ENCODE results near the gene SLC25A24. TPM values are rescaled to one million over a fixed set of nuclear protein-coding genes. Genes with fewer than 3 reads are reported as not detected.

The SLC25A24 gene
- total RNA-seq, 1 experiment from 2014 or later = 23.6 TPM

DNA sequence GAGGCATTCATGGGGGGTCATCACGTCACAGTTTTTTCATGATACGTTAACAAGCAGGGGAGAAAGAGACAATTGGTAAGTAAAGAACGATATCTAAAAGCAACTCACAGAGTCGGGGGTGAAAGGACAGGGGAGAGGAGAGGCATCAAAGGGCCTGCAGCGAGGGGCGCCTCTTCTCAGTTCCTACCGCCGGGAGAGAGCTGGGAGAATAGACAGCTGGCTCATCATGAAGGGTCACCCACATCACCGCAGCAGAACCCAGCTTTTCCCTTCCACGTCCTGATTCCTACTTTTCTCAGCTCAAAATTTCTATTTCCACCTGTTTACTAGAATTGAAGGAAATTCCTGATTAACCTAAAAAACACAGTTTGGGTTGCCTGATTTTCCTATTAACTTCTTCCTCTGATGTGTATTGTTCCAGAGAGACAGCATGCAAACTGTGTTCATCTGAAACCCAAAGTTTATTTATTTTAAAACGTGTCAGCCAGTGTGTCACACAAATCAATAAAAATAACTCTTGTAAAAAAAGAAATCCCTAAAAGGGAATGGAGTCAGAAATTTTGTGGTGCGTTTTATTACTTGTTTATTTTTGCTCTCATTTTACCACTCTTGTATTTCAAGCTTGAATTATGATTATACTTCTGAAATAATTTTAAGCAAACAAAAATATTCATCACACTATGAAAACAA is 75.4 kb downstream of the SLC25A24 start:
- H3K4me3 ChIP-seq (replicated peaks in 1 of 2; ENCODE audit: low read depth in 1 of 2, low read length in 2 of 2) = no peak overlapping the region
- ChIA-PET POLR2A (no interaction called here), CTCF (interaction anchor here (1.0 to 7.1 kb wide), 5 partner anchors 10 to 342 kb away, joined by 3 to 183 read pairs (median 4); no protein-coding TSS in a partner anchor), RAD21 (ENCODE audit: low non-redundant PET in 1 of 2, low total read pairs in 2 of 2, uncharacterized antibody in 2 of 2, unreplicated experiment in 2 of 2) (interaction anchor here (1.0 to 1.5 kb wide), 3 partner anchors 227 to 343 kb away, joined by 3 to 14 read pairs (median 13); no protein-coding TSS in a partner anchor)
- peaks cover 11% of the 10 kb centered on the region for H3K27me3 ChIP-seq (ENCODE audit: insufficient read depth, low read length)
- no peaks in the 10 kb centered on the region for H4K20me1 ChIP-seq (ENCODE audit: insufficient read depth)
- H2AFZ ChIP-seq (ENCODE audit: low read depth, low read length, poor library complexity, severe bottlenecking) = no peak overlapping the region
- ATAC-seq (no peak), DNase-seq (ENCODE audit: low read depth, low spot score) (no peak)
- TF ChIP-seq, protein P1, sequence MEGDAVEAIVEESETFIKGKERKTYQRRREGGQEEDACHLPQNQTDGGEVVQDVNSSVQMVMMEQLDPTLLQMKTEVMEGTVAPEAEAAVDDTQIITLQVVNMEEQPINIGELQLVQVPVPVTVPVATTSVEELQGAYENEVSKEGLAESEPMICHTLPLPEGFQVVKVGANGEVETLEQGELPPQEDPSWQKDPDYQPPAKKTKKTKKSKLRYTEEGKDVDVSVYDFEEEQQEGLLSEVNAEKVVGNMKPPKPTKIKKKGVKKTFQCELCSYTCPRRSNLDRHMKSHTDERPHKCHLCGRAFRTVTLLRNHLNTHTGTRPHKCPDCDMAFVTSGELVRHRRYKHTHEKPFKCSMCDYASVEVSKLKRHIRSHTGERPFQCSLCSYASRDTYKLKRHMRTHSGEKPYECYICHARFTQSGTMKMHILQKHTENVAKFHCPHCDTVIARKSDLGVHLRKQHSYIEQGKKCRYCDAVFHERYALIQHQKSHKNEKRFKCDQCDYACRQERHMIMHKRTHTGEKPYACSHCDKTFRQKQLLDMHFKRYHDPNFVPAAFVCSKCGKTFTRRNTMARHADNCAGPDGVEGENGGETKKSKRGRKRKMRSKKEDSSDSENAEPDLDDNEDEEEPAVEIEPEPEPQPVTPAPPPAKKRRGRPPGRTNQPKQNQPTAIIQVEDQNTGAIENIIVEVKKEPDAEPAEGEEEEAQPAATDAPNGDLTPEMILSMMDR (IDR thresholded peaks at IDR 0.05 in 2 of 3, conservative IDR thresholded peaks at IDR 0.05 in 1 of 3; ENCODE audit: borderline replicate concordance in 1 of 3, insufficient read depth in 1 of 3, low read depth in 2 of 3, low read length in 2 of 3) = no peak
- TF ChIP-seq, protein P2, sequence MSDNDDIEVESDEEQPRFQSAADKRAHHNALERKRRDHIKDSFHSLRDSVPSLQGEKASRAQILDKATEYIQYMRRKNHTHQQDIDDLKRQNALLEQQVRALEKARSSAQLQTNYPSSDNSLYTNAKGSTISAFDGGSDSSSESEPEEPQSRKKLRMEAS (IDR thresholded peaks at IDR 0.05) = no peak
- no peak for TF ChIP-seq CBX3 (IDR thresholded peaks at IDR 0.05; ENCODE audit: low read depth)
- TF ChIP-seq, protein P3, sequence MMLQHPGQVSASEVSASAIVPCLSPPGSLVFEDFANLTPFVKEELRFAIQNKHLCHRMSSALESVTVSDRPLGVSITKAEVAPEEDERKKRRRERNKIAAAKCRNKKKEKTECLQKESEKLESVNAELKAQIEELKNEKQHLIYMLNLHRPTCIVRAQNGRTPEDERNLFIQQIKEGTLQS (IDR thresholded peaks at IDR 0.05) = no peak
- TF ChIP-seq, protein P4, sequence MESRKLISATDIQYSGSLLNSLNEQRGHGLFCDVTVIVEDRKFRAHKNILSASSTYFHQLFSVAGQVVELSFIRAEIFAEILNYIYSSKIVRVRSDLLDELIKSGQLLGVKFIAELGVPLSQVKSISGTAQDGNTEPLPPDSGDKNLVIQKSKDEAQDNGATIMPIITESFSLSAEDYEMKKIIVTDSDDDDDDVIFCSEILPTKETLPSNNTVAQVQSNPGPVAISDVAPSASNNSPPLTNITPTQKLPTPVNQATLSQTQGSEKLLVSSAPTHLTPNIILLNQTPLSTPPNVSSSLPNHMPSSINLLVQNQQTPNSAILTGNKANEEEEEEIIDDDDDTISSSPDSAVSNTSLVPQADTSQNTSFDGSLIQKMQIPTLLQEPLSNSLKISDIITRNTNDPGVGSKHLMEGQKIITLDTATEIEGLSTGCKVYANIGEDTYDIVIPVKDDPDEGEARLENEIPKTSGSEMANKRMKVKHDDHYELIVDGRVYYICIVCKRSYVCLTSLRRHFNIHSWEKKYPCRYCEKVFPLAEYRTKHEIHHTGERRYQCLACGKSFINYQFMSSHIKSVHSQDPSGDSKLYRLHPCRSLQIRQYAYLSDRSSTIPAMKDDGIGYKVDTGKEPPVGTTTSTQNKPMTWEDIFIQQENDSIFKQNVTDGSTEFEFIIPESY (IDR thresholded peaks at IDR 0.05; ENCODE audit: extremely low read depth, insufficient replicate concordance, low read length) = no peak
- TF ChIP-seq SIN3A (IDR thresholded peaks at IDR 0.05; ENCODE audit: low read depth) = no peak
- TF ChIP-seq EZH2 (IDR thresholded peaks at IDR 0.05) = no peak
- TF ChIP-seq POLR2A (IDR thresholded peaks at IDR 0.05; ENCODE audit: borderline replicate concordance, extremely low read depth, insufficient read depth, insufficient read length) = no peak
- no peak for TF ChIP-seq ZFX (IDR thresholded peaks at IDR 0.05)
- H3K9me2 ChIP-seq (ENCODE audit: insufficient read depth) = no peaks in the 10 kb centered on the region
- intact Hi-C loops (cut with micrococcal nuclease) = loop anchor here (1.0 kb wide), 2 partner anchors 337 to 342 kb away; no protein-coding TSS in a partner anchor
- H3K4me1 ChIP-seq (ENCODE audit: control insufficient read depth in 1 of 2, insufficient read depth in 2 of 2, low read length in 2 of 2) = no peaks in the 10 kb centered on the region
- H3K36me3 ChIP-seq (ENCODE audit: control insufficient read depth in 1 of 2, insufficient read depth in 2 of 2, low read length in 2 of 2) = no peaks in the 10 kb centered on the region
- no peak overlapping the region for H3K9ac ChIP-seq (ENCODE audit: low read length)
- no peak overlapping the region for H3K27ac ChIP-seq (ENCODE audit: low read depth, low read length)
- no peaks in the 10 kb centered on the region for H3K9me3 ChIP-seq (ENCODE audit: control insufficient read depth in 1 of 2, insufficient read depth in 1 of 2, low read depth in 1 of 2, low read length in 2 of 2)
- H3K4me2 ChIP-seq (ENCODE audit: low read length) = no peak overlapping the region
- H3K79me2 ChIP-seq (ENCODE audit: insufficient read depth, low read length) = no peaks in the 10 kb centered on the region
- no TSS peak for BruUV-seq (replicated peaks)
